GM12891 (cell line): ENCODE results near the gene CTCF.

Experiments used
- POLR2A ChIP-seq: IDR thresholded peaks from 2 replicates; pipeline ENCODE4 v1.6.1; 2011; ENCODE audit warnings: low read depth, low read length, control low read depth
- POLR2AphosphoS5 ChIP-seq: IDR thresholded peaks from 2 replicates; pipeline ENCODE4 v1.6.1; 2011; ENCODE audit warnings: low read depth, low read length, control low read depth
- SPI1 ChIP-seq: IDR thresholded peaks from 2 replicates; pipeline ENCODE4 v1.6.1; 2011; ENCODE audit warnings: low read depth, low read length, control low read depth
- TAF1 ChIP-seq: IDR thresholded peaks from 2 replicates; pipeline ENCODE4 v1.6.1; 2011; ENCODE audit warnings: low read depth, low read length, control low read depth

DNA sequence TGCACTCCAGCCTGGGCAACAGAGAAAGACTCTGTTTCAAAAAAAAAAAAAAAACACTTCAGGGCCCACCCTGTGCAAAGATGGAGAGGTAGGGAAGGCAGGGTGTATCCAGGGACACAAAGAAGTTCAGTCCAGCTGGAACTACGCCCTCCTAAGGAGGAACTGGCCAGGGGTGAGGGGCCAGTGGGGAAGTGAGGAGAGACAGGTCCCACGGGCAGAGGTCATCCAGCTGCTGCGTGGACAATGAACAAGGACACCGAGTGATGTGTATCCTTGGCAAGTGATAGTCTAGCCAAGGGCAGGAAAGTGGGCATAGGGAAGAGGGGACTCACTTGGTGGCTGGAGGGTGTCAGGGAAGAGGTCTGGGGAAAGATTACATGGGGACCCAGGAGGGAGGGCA is 43.1 kb upstream of the CTCF start:
- TF ChIP-seq POLR2A = no peak
- TF ChIP-seq POLR2AphosphoS5 = no peak
- no peak for TF ChIP-seq TAF1
- no peak for TF ChIP-seq SPI1
